Measurements from ENCODE around the gene ATP9A. TPM values are rescaled to one million over a fixed set of nuclear protein-coding genes. Genes with fewer than 3 reads are reported as not detected.
"Not testable (repeated sequence)": the region's sequence is repeated elsewhere in the genome, so short reads cannot be mapped to it uniquely, and the experiment has no call there.

The ATP9A gene
- total RNA-seq, 1 experiment from 2014 or later = 18.6 TPM

- Histone ChIP-seq H3K36me3 (ENCODE audit: low read depth) (no peaks in the 10 kb centered on the region), H3K79me2 (ENCODE audit: low read depth) (no peaks in the 10 kb centered on the region), H2AFZ (no peak overlapping the region), H3K4me3 (no peak overlapping the region), H3K27me3 (ENCODE audit: insufficient read depth, low read depth) (0 out of 2 replicates have a peak, but pooled peaks cover 20% of the 10 kb centered on the region), H4K20me1 (ENCODE audit: insufficient read depth) (no peaks in the 10 kb centered on the region), H3K4me2 (no peak overlapping the region), H3K27ac (no peak overlapping the region), H3K4me1 (replicated peaks; ENCODE audit: insufficient read depth) (peaks cover 7% of the 10 kb centered on the region), H3F3A (ENCODE audit: insufficient read depth, low read depth) (no peaks in the 10 kb centered on the region), H3K9me3 (ENCODE audit: insufficient read depth, low read depth) (peaks cover 5% of the 10 kb centered on the region; the same call in 1 of the 2 replicates), H3K9me2 (ENCODE audit: insufficient read depth) (no peaks in the 10 kb centered on the region)
- intact Hi-C loops (cut with micrococcal nuclease; ENCODE audit: unreplicated experiment) = no loop called here
- no TSS peak for BruUV-seq (replicated peaks)
- CTCF ChIA-PET = no interaction called here
- POLR2A ChIA-PET (ENCODE audit: unreplicated experiment) = no interaction called here
- no peak for DNase-seq
- no peak for TF ChIP-seq EZH2 (IDR thresholded peaks at IDR 0.05; ENCODE audit: low read depth)
- TF ChIP-seq, protein P1, sequence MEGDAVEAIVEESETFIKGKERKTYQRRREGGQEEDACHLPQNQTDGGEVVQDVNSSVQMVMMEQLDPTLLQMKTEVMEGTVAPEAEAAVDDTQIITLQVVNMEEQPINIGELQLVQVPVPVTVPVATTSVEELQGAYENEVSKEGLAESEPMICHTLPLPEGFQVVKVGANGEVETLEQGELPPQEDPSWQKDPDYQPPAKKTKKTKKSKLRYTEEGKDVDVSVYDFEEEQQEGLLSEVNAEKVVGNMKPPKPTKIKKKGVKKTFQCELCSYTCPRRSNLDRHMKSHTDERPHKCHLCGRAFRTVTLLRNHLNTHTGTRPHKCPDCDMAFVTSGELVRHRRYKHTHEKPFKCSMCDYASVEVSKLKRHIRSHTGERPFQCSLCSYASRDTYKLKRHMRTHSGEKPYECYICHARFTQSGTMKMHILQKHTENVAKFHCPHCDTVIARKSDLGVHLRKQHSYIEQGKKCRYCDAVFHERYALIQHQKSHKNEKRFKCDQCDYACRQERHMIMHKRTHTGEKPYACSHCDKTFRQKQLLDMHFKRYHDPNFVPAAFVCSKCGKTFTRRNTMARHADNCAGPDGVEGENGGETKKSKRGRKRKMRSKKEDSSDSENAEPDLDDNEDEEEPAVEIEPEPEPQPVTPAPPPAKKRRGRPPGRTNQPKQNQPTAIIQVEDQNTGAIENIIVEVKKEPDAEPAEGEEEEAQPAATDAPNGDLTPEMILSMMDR (conservative IDR thresholded peaks at IDR 0.05) = no peak
These were observed 196.8 kb downstream of the ATP9A start for GRCh38 chr20:51571460-51571794.

GRCh38 chr20:51570739-51571459, 197.3 kb downstream of the ATP9A start:
- Histone ChIP-seq H3K27me3 (ENCODE audit: insufficient read depth, low read depth) (0 out of 2 replicates have a peak, but pooled peaks cover 20% of the 10 kb centered on the region), H2AFZ (no peak overlapping the region), H3F3A (ENCODE audit: insufficient read depth, low read depth) (no peaks in the 10 kb centered on the region), H3K9me3 (ENCODE audit: insufficient read depth, low read depth) (peaks cover 5% of the 10 kb centered on the region; the same call in 1 of the 2 replicates), H3K27ac (no peak overlapping the region), H3K79me2 (ENCODE audit: low read depth) (no peaks in the 10 kb centered on the region), H3K36me3 (ENCODE audit: low read depth) (no peaks in the 10 kb centered on the region), H4K20me1 (ENCODE audit: insufficient read depth) (no peaks in the 10 kb centered on the region), H3K9me2 (ENCODE audit: insufficient read depth) (no peaks in the 10 kb centered on the region), H3K4me2 (no peak overlapping the region), H3K4me1 (replicated peaks; ENCODE audit: insufficient read depth) (peaks cover 7% of the 10 kb centered on the region), H3K4me3 (no peak overlapping the region)
- intact Hi-C loops (cut with micrococcal nuclease; ENCODE audit: unreplicated experiment) = no loop called here
- BruUV-seq (replicated peaks) = no TSS peak
- CTCF ChIA-PET = no interaction called here
- DNase-seq = no peak
- POLR2A ChIA-PET (ENCODE audit: unreplicated experiment) = no interaction called here
- TF ChIP-seq, protein P1 (conservative IDR thresholded peaks at IDR 0.05) = no peak

DNA sequence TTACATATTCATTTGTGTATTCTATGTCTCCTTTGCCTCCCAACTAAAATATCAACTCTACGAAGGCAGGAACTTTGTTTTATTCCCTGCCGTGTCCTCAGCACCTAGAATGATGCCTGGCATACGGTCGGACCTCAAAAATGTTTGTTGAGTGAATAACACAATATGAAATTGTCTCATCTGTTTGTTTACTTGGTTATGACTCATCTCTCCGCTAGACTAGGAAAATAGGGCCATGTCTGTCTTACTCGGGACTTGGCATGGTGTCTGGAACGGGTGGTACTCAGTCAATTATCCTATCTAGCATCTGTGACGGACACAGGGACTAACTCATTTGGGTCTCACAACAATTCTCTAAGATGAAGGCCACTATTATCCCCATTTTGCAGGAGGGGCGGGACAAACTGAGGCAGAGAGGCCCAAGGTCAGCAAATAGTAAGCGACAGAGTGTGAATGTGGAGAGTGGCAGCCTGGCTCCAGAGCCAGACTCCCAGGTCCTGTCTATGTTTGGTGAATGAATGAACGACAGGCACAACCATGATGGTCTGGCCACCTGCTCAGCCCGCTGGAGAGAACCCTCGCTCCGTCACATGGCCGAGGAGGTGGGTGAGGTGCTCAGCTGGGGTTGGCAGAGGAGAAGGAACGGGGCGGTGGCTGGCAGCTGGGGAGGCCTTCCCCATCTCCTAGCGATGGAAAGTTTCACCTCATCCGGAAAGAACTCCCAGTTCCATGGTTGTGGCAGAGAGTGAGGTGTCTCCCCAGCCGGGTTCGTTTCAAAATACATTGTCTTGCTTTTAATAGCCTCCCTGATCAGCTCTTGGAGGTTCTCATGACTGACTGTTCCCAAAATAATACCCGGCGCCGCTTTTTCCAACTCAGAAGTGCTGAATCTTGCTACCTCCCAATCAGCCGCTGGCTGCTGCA, 198.1 kb downstream of the ATP9A start:
- no peak overlapping the region for H3K4me2 ChIP-seq
- H3K36me3 ChIP-seq (ENCODE audit: low read depth) = no peaks in the 10 kb centered on the region
- no peak overlapping the region for H3K27ac ChIP-seq
- no TSS peak for BruUV-seq (replicated peaks)
- H3K9me2 ChIP-seq (ENCODE audit: insufficient read depth) = no peaks in the 10 kb centered on the region
- no peak overlapping the region for H3K4me3 ChIP-seq
- peak in 1 of 2 experiments; percentile 55 for DNase-seq
- POLR2A ChIA-PET (ENCODE audit: unreplicated experiment) = no interaction called here
- TF ChIP-seq, protein P1 (conservative IDR thresholded peaks at IDR 0.05) = no peak
- TF ChIP-seq EZH2 (IDR thresholded peaks at IDR 0.05; ENCODE audit: low read depth) = no peak
- H3K27me3 ChIP-seq (ENCODE audit: insufficient read depth, low read depth) = 0 out of 2 replicates have a peak, but pooled peaks cover 25% of the 10 kb centered on the region
- H3K4me1 ChIP-seq (replicated peaks; ENCODE audit: insufficient read depth) = peaks cover 7% of the 10 kb centered on the region
- H3K79me2 ChIP-seq (ENCODE audit: low read depth) = no peaks in the 10 kb centered on the region
- peaks cover 5% of the 10 kb centered on the region; the same call in 1 of the 2 replicates for H3K9me3 ChIP-seq (ENCODE audit: insufficient read depth, low read depth)
- H4K20me1 ChIP-seq (ENCODE audit: insufficient read depth) = no peaks in the 10 kb centered on the region
- H2AFZ ChIP-seq = no peak overlapping the region
- CTCF ChIA-PET = no interaction called here
- intact Hi-C loops (cut with micrococcal nuclease; ENCODE audit: unreplicated experiment) = no loop called here
- H3F3A ChIP-seq (ENCODE audit: insufficient read depth, low read depth) = no peaks in the 10 kb centered on the region

DNA sequence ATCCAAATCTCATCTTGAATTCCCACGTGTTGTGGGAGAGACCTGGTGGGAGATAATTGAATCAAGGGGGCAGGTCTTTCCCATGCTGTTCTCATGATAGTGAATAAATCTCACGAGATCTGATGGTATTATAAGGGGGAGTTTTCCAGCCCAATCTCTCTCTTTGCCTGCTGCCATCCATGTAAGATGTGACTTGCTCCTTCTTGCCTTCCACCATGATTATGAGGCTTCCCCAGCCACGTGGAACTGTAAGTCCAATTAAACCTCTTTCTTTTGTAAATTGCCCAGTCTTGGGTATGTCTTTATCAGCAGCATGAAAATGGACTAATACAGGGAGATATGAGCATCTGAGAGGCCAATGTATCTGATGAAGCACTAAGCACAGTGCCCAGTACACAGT, 199.7 kb downstream of the ATP9A start:
- H3K4me1 ChIP-seq (replicated peaks; ENCODE audit: insufficient read depth) = peaks cover 14% of the 10 kb centered on the region
- H2AFZ ChIP-seq; POLR2A ChIA-PET (ENCODE audit: unreplicated experiment); H3K27ac ChIP-seq; H3F3A ChIP-seq (ENCODE audit: insufficient read depth, low read depth); H3K79me2 ChIP-seq (ENCODE audit: low read depth); H3K9me3 ChIP-seq (ENCODE audit: insufficient read depth, low read depth); intact Hi-C loops (cut with micrococcal nuclease; ENCODE audit: unreplicated experiment); H4K20me1 ChIP-seq (ENCODE audit: insufficient read depth); H3K4me2 ChIP-seq; H3K4me3 ChIP-seq; BruUV-seq (replicated peaks); H3K36me3 ChIP-seq (ENCODE audit: low read depth); DNase-seq; H3K9me2 ChIP-seq (ENCODE audit: insufficient read depth); CTCF ChIA-PET: not testable (repeated sequence)
- H3K27me3 ChIP-seq (ENCODE audit: insufficient read depth, low read depth) = peaks cover 29% of the 10 kb centered on the region
